T-helper 2 cell treated with Interferon-gamma antibody and Interleukin-4, amounts not matched to agents 100 ng/mL and 5 ng/mL, for 36 hours (primary cell): ENCODE measurements around the gene ZFYVE28. TPM values are rescaled to one million over a fixed set of nuclear protein-coding genes. Genes with fewer than 3 reads are reported as not detected.

Experiments used
- intact Hi-C: fragments of 100-400 bp; cut with micrococcal nuclease; formaldehyde crosslinking; loops from one replicate; pipeline ENCODE4 v1.15.1; 2023
- total RNA-seq: library from RNA; stranded (reverse); gene quantifications from 2 replicates; pipeline ENCODE4 v1.2.3, GENCODE V29; 2022

Gene ZFYVE28
- total RNA-seq, 1 donor from 2014 or later = 17.3 TPM

GRCh38 chr4:2335729-2336101 lies 82.7 kb downstream of the ZFYVE28 start:
- intact Hi-C loops = no loop called here

GRCh38 chr4:2334826-2335728 lies 83.4 kb downstream of the ZFYVE28 start:
- intact Hi-C loops = no loop called here

- intact Hi-C loops = no loop called here
Measured at GRCh38 chr4:2333916-2334644, 84.4 kb downstream of the ZFYVE28 start.

GRCh38 chr4:2333356-2333841 lies 85.0 kb downstream of the ZFYVE28 start:
- intact Hi-C loops = no loop called here

- intact Hi-C loops = no loop called here
Measured at GRCh38 chr4:2332976-2333319, 85.5 kb downstream of the ZFYVE28 start.

GRCh38 chr4:2332201-2332975 lies 86.1 kb downstream of the ZFYVE28 start:
- intact Hi-C loops = no loop called here

- intact Hi-C loops = no loop called here
Measured at GRCh38 chr4:2331519-2332200, 86.8 kb downstream of the ZFYVE28 start.

GRCh38 chr4:2331043-2331420 lies 87.4 kb downstream of the ZFYVE28 start:
- intact Hi-C loops = no loop called here

- intact Hi-C loops = no loop called here
Measured at GRCh38 chr4:2330091-2331042, 88.1 kb downstream of the ZFYVE28 start.

GRCh38 chr4:2327579-2327978 lies 90.9 kb downstream of the ZFYVE28 start:
- intact Hi-C loops = no loop called here

GRCh38 chr4:2324891-2325290 lies 93.6 kb downstream of the ZFYVE28 start:
- intact Hi-C loops = no loop called here

GRCh38 chr4:2322841-2323240 lies 95.6 kb downstream of the ZFYVE28 start:
- intact Hi-C loops = no loop called here

GRCh38 chr4:2322227-2322626 lies 96.2 kb downstream of the ZFYVE28 start:
- intact Hi-C loops = no loop called here

- intact Hi-C loops = no loop called here
Measured at GRCh38 chr4:2321279-2322196, 96.9 kb downstream of the ZFYVE28 start.

GRCh38 chr4:2320746-2321145 lies 97.7 kb downstream of the ZFYVE28 start:
- intact Hi-C loops = no loop called here

GRCh38 chr4:2320152-2320551 lies 98.3 kb downstream of the ZFYVE28 start:
- intact Hi-C loops = no loop called here

GRCh38 chr4:2318885-2319284 lies 99.6 kb downstream of the ZFYVE28 start:
- intact Hi-C loops = no loop called here

GRCh38 chr4:2318476-2318875 lies 100.0 kb downstream of the ZFYVE28 start:
- intact Hi-C loops = no loop called here

- intact Hi-C loops = no loop called here
Measured at GRCh38 chr4:2313366-2313765, 105.1 kb downstream of the ZFYVE28 start.
